ENCODE results near the gene ZNF761.

Gene ZNF761

GRCh38 chr19:53506728-53507127 lies 74.9 kb downstream of the ZNF761 start:
- DNase-seq (ENCODE audit: low read depth in 1 of 2, low spot score in 1 of 2) = no peak
